Panc1 (cell line): ENCODE results near the gene CREB3L2.

ENCODE experiments used
- POLR2AphosphoS5 ChIP-seq: IDR thresholded peaks from 2 replicates; pipeline ENCODE4 v1.6.1; 2012; ENCODE audit warnings: mild to moderate bottlenecking, low read depth, low read length, moderate library complexity
- SIN3A ChIP-seq: IDR thresholded peaks from 2 replicates; pipeline ENCODE4 v1.6.1; 2012; ENCODE audit warnings: low read depth, mild to moderate bottlenecking, low read length, moderate library complexity, borderline replicate concordance; ENCODE audit not compliant: insufficient read depth
- TF ChIP-seq, protein P1 (sequence below): fragments of 450-650 bp; IDR thresholded peaks from 2 replicates; pipeline ENCODE4 v1.5.1; 2017; ENCODE audit warnings: mild to moderate bottlenecking
- TF ChIP-seq, protein P2 (sequence below), 2 experiments: IDR thresholded peaks; 2 replicates each; pipeline ENCODE4 v1.6.1; 2011 to 2012; ENCODE audit warnings: low read depth in 2 of 2, control low read depth in 1 of 2, low read length in 1 of 2, mild to moderate bottlenecking in 1 of 2, moderate library complexity in 1 of 2; ENCODE audit not compliant: insufficient read depth in 1 of 2

DNA sequence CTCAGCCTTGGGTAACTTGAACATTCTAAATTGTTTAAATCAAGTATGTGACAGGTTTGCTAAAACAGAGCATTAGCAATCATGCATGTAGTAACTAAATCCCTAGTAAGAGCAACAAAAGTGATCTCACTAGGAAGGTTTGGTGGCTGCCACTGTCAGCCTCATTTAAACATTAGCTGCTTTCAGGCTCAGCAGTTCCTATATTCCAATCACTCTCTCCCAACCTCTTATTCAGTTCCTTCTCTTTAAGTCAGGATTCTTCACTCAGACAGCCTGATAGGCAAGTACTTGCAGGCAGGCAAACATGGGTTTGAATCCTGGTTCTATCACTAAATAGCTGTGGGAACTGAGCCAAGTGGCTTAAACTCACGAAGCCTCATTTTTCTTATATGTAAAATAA, 3.6 kb downstream of the CREB3L2 start:
- TF ChIP-seq, protein P1, sequence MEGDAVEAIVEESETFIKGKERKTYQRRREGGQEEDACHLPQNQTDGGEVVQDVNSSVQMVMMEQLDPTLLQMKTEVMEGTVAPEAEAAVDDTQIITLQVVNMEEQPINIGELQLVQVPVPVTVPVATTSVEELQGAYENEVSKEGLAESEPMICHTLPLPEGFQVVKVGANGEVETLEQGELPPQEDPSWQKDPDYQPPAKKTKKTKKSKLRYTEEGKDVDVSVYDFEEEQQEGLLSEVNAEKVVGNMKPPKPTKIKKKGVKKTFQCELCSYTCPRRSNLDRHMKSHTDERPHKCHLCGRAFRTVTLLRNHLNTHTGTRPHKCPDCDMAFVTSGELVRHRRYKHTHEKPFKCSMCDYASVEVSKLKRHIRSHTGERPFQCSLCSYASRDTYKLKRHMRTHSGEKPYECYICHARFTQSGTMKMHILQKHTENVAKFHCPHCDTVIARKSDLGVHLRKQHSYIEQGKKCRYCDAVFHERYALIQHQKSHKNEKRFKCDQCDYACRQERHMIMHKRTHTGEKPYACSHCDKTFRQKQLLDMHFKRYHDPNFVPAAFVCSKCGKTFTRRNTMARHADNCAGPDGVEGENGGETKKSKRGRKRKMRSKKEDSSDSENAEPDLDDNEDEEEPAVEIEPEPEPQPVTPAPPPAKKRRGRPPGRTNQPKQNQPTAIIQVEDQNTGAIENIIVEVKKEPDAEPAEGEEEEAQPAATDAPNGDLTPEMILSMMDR, result no peak
- TF ChIP-seq SIN3A (no peak), POLR2AphosphoS5 (no peak)
- TF ChIP-seq, protein P2, sequence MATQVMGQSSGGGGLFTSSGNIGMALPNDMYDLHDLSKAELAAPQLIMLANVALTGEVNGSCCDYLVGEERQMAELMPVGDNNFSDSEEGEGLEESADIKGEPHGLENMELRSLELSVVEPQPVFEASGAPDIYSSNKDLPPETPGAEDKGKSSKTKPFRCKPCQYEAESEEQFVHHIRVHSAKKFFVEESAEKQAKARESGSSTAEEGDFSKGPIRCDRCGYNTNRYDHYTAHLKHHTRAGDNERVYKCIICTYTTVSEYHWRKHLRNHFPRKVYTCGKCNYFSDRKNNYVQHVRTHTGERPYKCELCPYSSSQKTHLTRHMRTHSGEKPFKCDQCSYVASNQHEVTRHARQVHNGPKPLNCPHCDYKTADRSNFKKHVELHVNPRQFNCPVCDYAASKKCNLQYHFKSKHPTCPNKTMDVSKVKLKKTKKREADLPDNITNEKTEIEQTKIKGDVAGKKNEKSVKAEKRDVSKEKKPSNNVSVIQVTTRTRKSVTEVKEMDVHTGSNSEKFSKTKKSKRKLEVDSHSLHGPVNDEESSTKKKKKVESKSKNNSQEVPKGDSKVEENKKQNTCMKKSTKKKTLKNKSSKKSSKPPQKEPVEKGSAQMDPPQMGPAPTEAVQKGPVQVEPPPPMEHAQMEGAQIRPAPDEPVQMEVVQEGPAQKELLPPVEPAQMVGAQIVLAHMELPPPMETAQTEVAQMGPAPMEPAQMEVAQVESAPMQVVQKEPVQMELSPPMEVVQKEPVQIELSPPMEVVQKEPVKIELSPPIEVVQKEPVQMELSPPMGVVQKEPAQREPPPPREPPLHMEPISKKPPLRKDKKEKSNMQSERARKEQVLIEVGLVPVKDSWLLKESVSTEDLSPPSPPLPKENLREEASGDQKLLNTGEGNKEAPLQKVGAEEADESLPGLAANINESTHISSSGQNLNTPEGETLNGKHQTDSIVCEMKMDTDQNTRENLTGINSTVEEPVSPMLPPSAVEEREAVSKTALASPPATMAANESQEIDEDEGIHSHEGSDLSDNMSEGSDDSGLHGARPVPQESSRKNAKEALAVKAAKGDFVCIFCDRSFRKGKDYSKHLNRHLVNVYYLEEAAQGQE (IDR thresholded peaks at IDR 0.05; ENCODE audit: insufficient read depth in 1 of 2, low read depth in 2 of 2, low read length in 1 of 2), result no peak
